OCI-LY3 (cell line): ENCODE data around the gene WDFY4.

ENCODE experiments used
- CTCF ChIP-seq: fragments of 200-600, 300-600 bp; sonication (generic); IDR thresholded peaks from 2 replicates; pipeline ENCODE4 v1.5.1; 2014; ENCODE audit warnings: antibody characterized with exemption, low read length, low read depth
- EZH2phosphoT487 ChIP-seq: fragments of 200-600 bp; shearing (Covaris generic); IDR thresholded peaks from 2 replicates; pipeline ENCODE4 v1.6.1; 2018; ENCODE audit warnings: antibody characterized with exemption, mixed run types, low read depth

GRCh38 chr10:48681740-48682139 is 2.9 kb upstream of the WDFY4 start:
- TF ChIP-seq CTCF: no peak
- TF ChIP-seq EZH2phosphoT487: no peak
